Measurements from ENCODE around the gene RGS7. TPM values are rescaled to one million over a fixed set of nuclear protein-coding genes. Genes with fewer than 3 reads are reported as not detected.

Gene RGS7
- total and polyA plus RNA-seq, 2 of the 4 experiments (the other 2 are of a cell fraction): 0.58 to 0.72 TPM

- Histone ChIP-seq H3K18ac (ENCODE audit: low read depth, low read length) (no peak overlapping the region), H2AK9ac (replicated peaks; ENCODE audit: low read depth, low read length, poor library complexity) (no peak overlapping the region), H3K79me1 (ENCODE audit: low read depth in 1 of 2, low read length in 2 of 2) (no peaks in the 10 kb centered on the region), H3K56ac (ENCODE audit: extremely low read depth, insufficient read depth, low read length) (no peak overlapping the region), H3K4me1 (ENCODE audit: control insufficient read depth, insufficient read depth, low read length) (no peaks in the 10 kb centered on the region), H4K5ac (ENCODE audit: low read depth, low read length) (no peak overlapping the region), H2AK5ac (ENCODE audit: low read depth, low read length) (no peak overlapping the region), H3K9me1 (ENCODE audit: insufficient read depth, low read length) (no peaks in the 10 kb centered on the region), H3K23ac (ENCODE audit: low read depth, low read length) (no peak overlapping the region), H3K9me3 (ENCODE audit: control insufficient read depth, insufficient read depth, low read length) (peaks cover 14% of the 10 kb centered on the region), H4K8ac (ENCODE audit: low read depth in 2 of 2, low read length in 2 of 2) (no peak overlapping the region), H3K4me2 (ENCODE audit: low read depth, low read length) (no peak overlapping the region), H3K27ac (ENCODE audit: insufficient read depth, low read length) (no peak overlapping the region), H4K91ac (ENCODE audit: insufficient read depth, low read depth, low read length) (no peak overlapping the region), H3K9ac (ENCODE audit: low read depth, low read length) (no peak overlapping the region), H2BK5ac (ENCODE audit: low read depth, low read length, poor library complexity, severe bottlenecking) (no peak overlapping the region), H2BK20ac (ENCODE audit: low read depth, low read length) (no peak overlapping the region), H3K36me3 (ENCODE audit: control insufficient read depth, insufficient read depth, low read length) (no peaks in the 10 kb centered on the region), H3K4me3 (ENCODE audit: insufficient read depth, low read depth, low read length) (no peak overlapping the region), H2BK15ac (ENCODE audit: low read depth, low read length) (no peak overlapping the region), H2AFZ (replicated peaks; ENCODE audit: low read length, poor library complexity) (no peak overlapping the region), H3K27me3 (ENCODE audit: control insufficient read depth, insufficient read depth, low read length) (no peaks in the 10 kb centered on the region), H2BK120ac (ENCODE audit: low read depth, low read length) (no peak overlapping the region), H4K20me1 (ENCODE audit: insufficient read depth, low read length) (no peaks in the 10 kb centered on the region), H3K4ac (ENCODE audit: low read depth, low read length) (no peak overlapping the region), H3K14ac (replicated peaks; ENCODE audit: low read depth, low read length) (no peak overlapping the region)
- dilution Hi-C loops (cut with HindIII; ENCODE audit: low sequenced_read_pairs, unreplicated experiment): no loop called here
- ATAC-seq (ENCODE audit: low read depth) (no peak), DNase-seq (no peak)
- in situ Hi-C loops (cut with MboI; ENCODE audit: low sequenced_read_pairs): no loop called here
- no TSS peak for BruUV-seq (replicated peaks)
- intact Hi-C loops (cut with micrococcal nuclease): no loop called here
- ChIA-PET CTCF (no interaction called here), POLR2A (ENCODE audit: unreplicated experiment) (no interaction called here)
- no peak for TF ChIP-seq ELK1 (IDR thresholded peaks at IDR 0.05; ENCODE audit: borderline replicate concordance, low read depth, low read length)
Observed at GRCh38 chr1:241140670-241141069, 216.3 kb downstream of the RGS7 start.

Data from IMR-90 (cell line).